ENCODE measurements around the gene VEGFA.

The VEGFA gene

GRCh38 chr6:43796168-43796567 lies 26.2 kb downstream of the VEGFA start:
- Histone ChIP-seq H3K9ac (ENCODE audit: insufficient read length) (no peak overlapping the region), H3K27ac (no peak overlapping the region), H3K36me3 (ENCODE audit: insufficient read depth, low read length) (no peaks in the 10 kb centered on the region), H3K4me3 (no peak overlapping the region), H3K9me3 (ENCODE audit: low read depth, low read length) (no peaks in the 10 kb centered on the region)
- no peak for TF ChIP-seq POLR2AphosphoS5 (IDR thresholded peaks at IDR 0.05; ENCODE audit: borderline replicate concordance, low read depth, low read length)
- no peak for TF ChIP-seq FOXP2 (optimal IDR thresholded peaks at IDR 0.05; ENCODE audit: control extremely low read depth, extremely low read length, insufficient read depth)
- no peak for TF ChIP-seq EZH2 (IDR thresholded peaks at IDR 0.05)
- DNase-seq (ENCODE audit: low read depth, low spot score), result no peak

DNA sequence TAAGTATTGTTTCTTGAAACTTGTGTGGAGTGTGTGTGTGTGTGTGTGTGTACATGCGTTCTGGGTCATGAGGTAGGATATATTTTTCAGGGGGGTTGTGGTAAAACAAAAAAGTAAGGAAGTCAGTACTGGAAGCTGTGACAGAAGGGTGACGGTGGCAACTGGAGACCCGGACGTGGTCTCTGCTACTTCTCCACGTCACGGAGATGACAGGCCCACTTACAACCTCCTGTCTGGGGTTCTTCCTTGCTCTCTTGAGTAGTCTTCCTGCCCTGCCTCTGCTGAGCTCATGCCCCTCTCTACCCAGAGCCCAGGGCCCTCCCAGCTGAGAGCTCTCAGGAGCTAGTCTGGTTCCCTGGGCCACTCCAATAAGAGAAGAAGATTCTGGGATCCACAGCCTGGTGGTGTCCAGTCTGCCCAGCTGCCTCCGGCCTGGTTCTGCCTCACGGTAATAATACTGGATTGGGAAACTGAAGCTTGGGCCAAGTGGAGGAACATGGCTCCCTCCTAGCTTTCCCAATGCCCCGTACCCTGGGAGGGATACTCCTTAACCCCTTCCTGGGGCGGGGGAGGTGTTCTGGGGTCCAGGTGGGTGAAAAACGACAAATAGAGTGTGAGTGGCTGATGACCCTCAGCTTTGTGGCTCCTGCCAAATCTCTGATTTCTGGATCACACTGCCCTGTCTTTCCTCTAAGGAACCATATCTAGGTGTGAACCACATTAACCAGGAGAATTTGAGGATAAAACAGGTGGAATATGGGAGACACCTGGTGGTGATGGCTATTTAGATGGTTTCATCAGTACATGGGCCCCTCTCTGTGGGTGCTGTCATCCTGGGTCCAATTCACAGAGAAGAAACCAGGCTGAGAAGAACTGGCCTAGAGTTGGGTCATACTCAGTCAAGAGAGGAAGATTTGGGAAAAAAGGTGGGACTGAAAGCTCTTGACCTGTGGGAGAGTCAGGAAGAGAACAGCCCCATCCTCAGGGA lies 27.2 kb downstream of the VEGFA start:
- Histone ChIP-seq H3K36me3 (ENCODE audit: insufficient read depth, low read length) (no peaks in the 10 kb centered on the region), H3K27ac (no peak overlapping the region), H3K9ac (ENCODE audit: insufficient read length) (no peak overlapping the region), H3K4me3 (no peak overlapping the region), H3K9me3 (ENCODE audit: low read depth, low read length) (no peaks in the 10 kb centered on the region)
- no peak for DNase-seq (ENCODE audit: low read depth, low spot score)
- no peak for TF ChIP-seq FOXP2 (optimal IDR thresholded peaks at IDR 0.05; ENCODE audit: control extremely low read depth, extremely low read length, insufficient read depth)
- TF ChIP-seq EZH2 (IDR thresholded peaks at IDR 0.05), result no peak
- no peak for TF ChIP-seq POLR2AphosphoS5 (IDR thresholded peaks at IDR 0.05; ENCODE audit: borderline replicate concordance, low read depth, low read length)

GRCh38 chr6:43797919-43798318 lies 27.9 kb downstream of the VEGFA start:
- DNase-seq (ENCODE audit: low read depth, low spot score), result no peak
- no peaks in the 10 kb centered on the region for H3K9me3 ChIP-seq (ENCODE audit: low read depth, low read length)
- H3K9ac ChIP-seq (ENCODE audit: insufficient read length), result no peak overlapping the region
- TF ChIP-seq EZH2 (IDR thresholded peaks at IDR 0.05) (no peak), FOXP2 (optimal IDR thresholded peaks at IDR 0.05; ENCODE audit: control extremely low read depth, extremely low read length, insufficient read depth) (no peak), POLR2AphosphoS5 (IDR thresholded peaks at IDR 0.05; ENCODE audit: borderline replicate concordance, low read depth, low read length) (no peak)
- H3K4me3 ChIP-seq, result no peak overlapping the region
- H3K36me3 ChIP-seq (ENCODE audit: insufficient read depth, low read length), result no peaks in the 10 kb centered on the region
- H3K27ac ChIP-seq, result no peak overlapping the region

- no peak for DNase-seq (ENCODE audit: low read depth, low spot score)
These were observed 28.9 kb downstream of the VEGFA start for GRCh38 chr6:43798688-43799444.

GRCh38 chr6:43799551-43800297 lies 29.7 kb downstream of the VEGFA start:
- DNase-seq (ENCODE audit: low read depth, low spot score), result no peak
- Histone ChIP-seq H3K9me3 (ENCODE audit: low read depth, low read length) (no peaks in the 10 kb centered on the region), H3K27ac (no peak overlapping the region), H3K4me3 (no peak overlapping the region), H3K9ac (ENCODE audit: insufficient read length) (no peak overlapping the region), H3K36me3 (ENCODE audit: insufficient read depth, low read length) (no peaks in the 10 kb centered on the region)
- TF ChIP-seq EZH2 (IDR thresholded peaks at IDR 0.05) (no peak), POLR2AphosphoS5 (IDR thresholded peaks at IDR 0.05; ENCODE audit: borderline replicate concordance, low read depth, low read length) (no peak), FOXP2 (optimal IDR thresholded peaks at IDR 0.05; ENCODE audit: control extremely low read depth, extremely low read length, insufficient read depth) (no peak)

More at GRCh38 chr6:43798688-43799444, 28.9 kb downstream of the VEGFA start:
- no peak for TF ChIP-seq EZH2 (IDR thresholded peaks at IDR 0.05)
- TF ChIP-seq FOXP2 (optimal IDR thresholded peaks at IDR 0.05; ENCODE audit: control extremely low read depth, extremely low read length, insufficient read depth), result no peak
- no peak overlapping the region for H3K4me3 ChIP-seq
- H3K36me3 ChIP-seq (ENCODE audit: insufficient read depth, low read length), result no peaks in the 10 kb centered on the region
- no peaks in the 10 kb centered on the region for H3K9me3 ChIP-seq (ENCODE audit: low read depth, low read length)
- no peak overlapping the region for H3K27ac ChIP-seq
- H3K9ac ChIP-seq (ENCODE audit: insufficient read length), result no peak overlapping the region

GRCh38 chr6:43800298-43800623 lies 30.2 kb downstream of the VEGFA start:
- H3K4me3 ChIP-seq, result no peak overlapping the region
- H3K9ac ChIP-seq (ENCODE audit: insufficient read length), result no peak overlapping the region
- no peak for TF ChIP-seq EZH2 (IDR thresholded peaks at IDR 0.05)
- TF ChIP-seq POLR2AphosphoS5 (IDR thresholded peaks at IDR 0.05; ENCODE audit: borderline replicate concordance, low read depth, low read length), result no peak
- TF ChIP-seq FOXP2 (optimal IDR thresholded peaks at IDR 0.05; ENCODE audit: control extremely low read depth, extremely low read length, insufficient read depth), result no peak
- no peaks in the 10 kb centered on the region for H3K9me3 ChIP-seq (ENCODE audit: low read depth, low read length)
- H3K36me3 ChIP-seq (ENCODE audit: insufficient read depth, low read length), result no peaks in the 10 kb centered on the region
- H3K27ac ChIP-seq, result no peak overlapping the region
- DNase-seq (ENCODE audit: low read depth, low spot score), result no peak

DNA sequence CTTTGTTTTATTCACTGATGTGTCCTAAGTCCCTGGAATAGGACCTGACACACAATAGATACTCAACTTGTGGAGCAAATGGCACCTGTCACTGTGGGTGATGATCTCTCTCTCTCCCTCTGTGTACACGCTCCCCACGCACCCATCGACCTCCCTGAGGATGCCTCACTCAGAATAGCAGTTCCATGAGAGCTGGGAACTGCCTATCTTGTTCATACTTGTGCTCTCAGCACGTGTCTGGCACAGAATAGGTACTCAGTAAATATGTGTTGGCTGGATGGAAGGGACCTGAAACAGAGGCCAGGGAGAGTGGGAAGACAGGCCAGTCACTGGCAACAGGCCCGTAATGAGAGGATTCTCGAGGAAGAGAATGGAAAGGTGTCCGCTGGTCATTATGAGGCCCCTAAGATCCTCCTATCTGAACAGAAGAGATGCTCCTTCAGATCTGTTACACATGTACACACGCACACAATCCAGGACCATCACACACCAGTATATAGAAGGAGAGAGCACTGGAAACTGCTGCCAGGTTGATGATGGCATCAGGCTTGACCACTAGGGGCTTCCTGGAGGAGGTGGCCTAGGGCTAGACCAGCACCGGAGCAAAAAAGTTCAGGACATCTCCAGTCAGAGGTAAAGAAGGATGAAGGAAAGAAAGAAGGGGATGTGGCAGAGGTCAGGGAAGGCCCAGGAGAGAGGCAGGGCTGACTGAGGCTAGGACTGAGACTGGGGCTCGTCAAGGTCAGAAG lies 30.9 kb downstream of the VEGFA start:
- no peak for DNase-seq (ENCODE audit: low read depth, low spot score)
- Histone ChIP-seq H3K9ac (ENCODE audit: insufficient read length) (no peak overlapping the region), H3K9me3 (ENCODE audit: low read depth, low read length) (no peaks in the 10 kb centered on the region), H3K36me3 (ENCODE audit: insufficient read depth, low read length) (no peaks in the 10 kb centered on the region), H3K27ac (no peak overlapping the region), H3K4me3 (no peak overlapping the region)
- TF ChIP-seq POLR2AphosphoS5 (IDR thresholded peaks at IDR 0.05; ENCODE audit: borderline replicate concordance, low read depth, low read length), result no peak
- no peak for TF ChIP-seq EZH2 (IDR thresholded peaks at IDR 0.05)
- no peak for TF ChIP-seq FOXP2 (optimal IDR thresholded peaks at IDR 0.05; ENCODE audit: control extremely low read depth, extremely low read length, insufficient read depth)

Measured in SK-N-MC (cell line).